Thoracic aorta (tissue), 2 donors: Measurements from ENCODE around the gene ABLIM3. TPM values are rescaled to one million over a fixed set of nuclear protein-coding genes. Genes with fewer than 3 reads are reported as not detected.

Experiments
- ATAC-seq: fragments of 150-250 bp; one replicate; pipeline ENCODE4 v1.8.0; 2017; ENCODE audit warnings: low read depth; ENCODE audit not compliant: insufficient number of reproducible peaks, low FRiP score
- DNase-seq: peaks from one replicate; pipeline ENCODE4 v3.0.0-alpha.2; 2020; ENCODE audit warnings: low spot score
- H3K27ac ChIP-seq, 2 donors: fragments of 200-600 bp; sonication (generic); 1 replicate in 1 of 2; 2 replicates in 1 of 2; pipeline ENCODE4 v1.5.1; 2016; ENCODE audit warnings: mild to moderate bottlenecking in 2 of 2, moderate library complexity in 2 of 2
- H3K27me3 ChIP-seq: fragments of 200-600 bp; sonication (generic); replicated peaks from 2 replicates; pipeline ENCODE4 v1.6.0; 2016; ENCODE audit warnings: mild to moderate bottlenecking; ENCODE audit not compliant: insufficient read depth
- H3K36me3 ChIP-seq: fragments of 200-600 bp; sonication (generic); one replicate; pipeline ENCODE4 v1.5.1; 2016
- H3K4me1 ChIP-seq, 2 donors: fragments of 200-600 bp; sonication (generic); 1 replicate in 1 of 2; 2 replicates in 1 of 2; pipeline versions ENCODE4 v1.5.1 to v1.6.0; 2016; ENCODE audit warnings: low read depth in 2 of 2, mild to moderate bottlenecking in 1 of 2; ENCODE audit not compliant: control insufficient read depth in 1 of 2
- H3K4me3 ChIP-seq: fragments of 200-600 bp; sonication (generic); 2 replicates; pipeline ENCODE4 v1.5.1; 2016; ENCODE audit warnings: mild to moderate bottlenecking
- H3K9me3 ChIP-seq: fragments of 200-600 bp; sonication (generic); 2 replicates; pipeline ENCODE4 v1.5.1; 2016
- CTCF ChIP-seq: fragments of 200-600 bp; sonication (generic); IDR thresholded peaks from one replicate; pipeline ENCODE4 v1.5.1; 2019; ENCODE audit warnings: antibody characterized with exemption
- total RNA-seq, 2 donors: library from RNA; depleted of rRNA; stranded (reverse); fragments of >200 nt; gene quantifications; one replicate each; pipeline versions ENCODE4 v1.1.0 to v1.2.3, GENCODE V29; 2016

The ABLIM3 gene
- total RNA-seq, 2 donors from 2014 or later, result 23.0 to 41.2 TPM

DNA sequence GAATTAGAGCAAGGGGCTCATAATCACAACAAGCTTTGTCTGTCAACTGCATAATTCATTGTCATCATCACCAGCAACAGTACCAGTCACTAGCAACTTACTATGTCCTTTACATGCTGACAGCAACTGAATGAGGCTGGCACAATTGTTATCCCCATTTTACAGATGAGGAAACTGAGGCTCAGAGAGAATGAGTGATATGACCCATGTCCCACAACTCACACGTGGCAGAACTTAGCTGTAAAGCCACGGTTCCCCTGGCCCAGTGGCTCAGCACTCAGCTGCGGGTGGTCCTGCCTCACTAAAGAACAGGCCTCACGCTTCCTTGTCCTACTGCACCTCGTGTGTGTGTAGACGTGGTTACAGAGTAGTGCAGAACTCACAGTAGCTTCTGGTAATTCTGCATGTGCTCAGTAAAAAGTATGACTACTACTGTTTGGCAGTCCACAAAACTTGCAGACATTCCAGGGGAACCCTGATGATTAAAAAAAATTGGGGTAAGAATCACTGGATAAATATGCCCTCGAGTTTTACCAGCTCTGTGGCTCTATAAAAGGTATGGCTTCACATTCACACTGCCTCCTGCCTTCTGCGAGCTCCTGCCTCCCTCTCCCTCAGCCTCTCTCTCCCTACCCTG, 160.6 kb downstream of the ABLIM3 start:
- no peak for ATAC-seq
- no peak overlapping the region for H3K4me3 ChIP-seq

DNA sequence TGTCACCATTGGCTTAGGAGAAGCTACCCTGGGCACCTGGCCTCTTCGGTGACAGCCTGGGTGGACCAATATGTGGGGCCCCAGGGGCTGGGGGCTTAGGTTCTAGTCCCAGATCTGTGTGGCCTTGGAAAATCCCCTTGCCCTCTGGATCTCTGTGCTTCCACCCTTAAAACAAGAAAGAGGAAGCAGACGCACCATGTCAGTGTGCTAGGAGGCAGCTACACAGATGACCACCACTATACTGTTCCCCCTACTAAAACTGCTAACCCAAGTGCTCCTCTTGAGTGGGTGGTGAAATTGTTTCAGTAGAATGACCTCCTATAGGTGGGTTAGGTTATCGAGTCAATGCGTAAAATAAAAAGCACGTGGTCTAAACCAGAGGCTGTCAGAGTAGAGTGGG, 161.3 kb downstream of the ABLIM3 start:
- Histone ChIP-seq H3K27ac (no peak overlapping the region), H3K4me3 (no peak overlapping the region), H3K27me3 (no peaks in the 10 kb centered on the region), H3K9me3 (no peaks in the 10 kb centered on the region), H3K36me3 (no peaks in the 10 kb centered on the region), H3K4me1 (no peaks in the 10 kb centered on the region)
- no peak for ATAC-seq
- no peak for DNase-seq
- TF ChIP-seq CTCF, result no peak

More for the DNA sequence above, 160.6 kb downstream of the ABLIM3 start:
- no peaks in the 10 kb centered on the region for H3K27me3 ChIP-seq
- no peaks in the 10 kb centered on the region for H3K36me3 ChIP-seq
- H3K9me3 ChIP-seq, result no peaks in the 10 kb centered on the region
- TF ChIP-seq CTCF, result no peak
- H3K4me1 ChIP-seq, result no peaks in the 10 kb centered on the region
- H3K27ac ChIP-seq, result no peak overlapping the region
- DNase-seq, result no peak

DNA sequence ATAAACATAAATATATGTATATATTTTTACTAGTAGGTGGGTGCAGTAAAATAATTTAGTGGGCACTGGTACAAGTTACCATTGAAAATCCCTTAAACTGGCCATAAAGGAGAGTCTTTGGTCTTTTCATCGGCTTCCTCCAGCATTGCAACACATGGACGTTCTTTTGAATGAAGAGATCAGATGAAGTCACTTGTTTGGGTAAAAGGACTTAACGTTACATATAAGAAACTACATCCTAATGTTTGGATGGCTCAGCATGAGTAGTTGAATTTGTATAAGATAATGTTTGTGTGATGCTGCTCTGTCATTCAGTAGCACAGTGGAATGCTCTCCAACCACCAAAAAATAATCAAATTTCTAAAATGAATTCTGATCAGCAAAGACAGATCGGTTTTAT, 161.9 kb downstream of the ABLIM3 start:
- no peaks in the 10 kb centered on the region for H3K27me3 ChIP-seq
- H3K27ac ChIP-seq, result no peak overlapping the region
- no peak overlapping the region for H3K4me3 ChIP-seq
- no peak for ATAC-seq
- TF ChIP-seq CTCF, result no peak
- no peak for DNase-seq
- no peaks in the 10 kb centered on the region for H3K36me3 ChIP-seq
- no peaks in the 10 kb centered on the region for H3K9me3 ChIP-seq
- H3K4me1 ChIP-seq, result no peaks in the 10 kb centered on the region

DNA sequence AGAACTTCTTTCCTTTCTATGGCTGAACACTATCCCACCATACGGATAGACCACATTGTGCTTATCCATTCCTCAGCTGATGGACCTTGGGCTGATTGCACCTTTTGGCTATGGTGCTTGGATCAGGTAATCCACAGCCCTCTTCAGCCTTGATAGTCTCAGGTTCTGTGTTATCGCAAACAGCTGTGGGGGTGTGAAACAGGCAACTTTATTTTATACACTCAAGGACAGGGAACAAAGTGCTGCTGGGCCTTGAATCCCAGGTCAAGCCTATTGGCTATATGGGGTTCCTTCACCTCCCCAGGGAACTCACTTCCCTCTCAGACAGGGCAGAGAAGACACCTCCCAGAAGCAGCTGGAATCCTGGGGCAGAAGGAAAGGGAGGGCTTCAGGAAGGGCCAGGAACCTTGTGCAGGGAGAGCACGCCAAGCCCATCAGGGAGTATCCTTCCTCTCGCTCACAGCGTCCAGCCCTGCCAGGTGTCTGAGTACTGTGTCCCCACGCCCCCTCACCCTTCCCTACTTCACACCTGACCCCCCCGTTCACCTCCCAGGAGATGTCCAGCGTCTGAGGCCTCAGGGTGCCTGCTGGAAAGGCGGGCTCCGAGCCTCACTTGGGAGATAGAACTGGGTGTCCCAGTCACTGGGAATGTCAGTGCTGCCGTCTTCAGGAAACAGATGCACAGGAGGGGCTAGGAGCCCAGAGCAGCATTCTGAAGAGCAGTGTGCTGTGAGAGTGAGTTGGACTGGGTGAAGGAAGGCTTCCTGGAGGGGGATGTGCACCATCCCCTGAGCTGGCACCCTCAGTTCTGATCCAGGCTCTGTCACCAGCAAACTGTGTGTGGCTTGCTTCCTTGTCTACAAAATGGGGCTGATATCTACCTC, 163.1 kb downstream of the ABLIM3 start:
- no peaks in the 10 kb centered on the region for H3K4me1 ChIP-seq
- no peak overlapping the region for H3K27ac ChIP-seq
- no peaks in the 10 kb centered on the region for H3K9me3 ChIP-seq
- no peak overlapping the region for H3K4me3 ChIP-seq
- H3K27me3 ChIP-seq, result no peaks in the 10 kb centered on the region
- TF ChIP-seq CTCF, result no peak
- ATAC-seq (no peak), DNase-seq (no peak)
- H3K36me3 ChIP-seq, result no peaks in the 10 kb centered on the region

- DNase-seq, result no peak
- H3K27ac ChIP-seq, result no peak overlapping the region
- no peak overlapping the region for H3K4me3 ChIP-seq
- no peaks in the 10 kb centered on the region for H3K4me1 ChIP-seq
- no peaks in the 10 kb centered on the region for H3K9me3 ChIP-seq
- no peak for TF ChIP-seq CTCF
- no peak for ATAC-seq
- no peaks in the 10 kb centered on the region for H3K27me3 ChIP-seq
- no peaks in the 10 kb centered on the region for H3K36me3 ChIP-seq
Observed at GRCh38 chr5:149309354-149309753, 168.1 kb downstream of the ABLIM3 start.
